ENCODE results near the gene RAD21L1.
"Not testable (repeated sequence)": the region's sequence is repeated elsewhere in the genome, so short reads cannot be mapped to it uniquely, and the experiment has no call there.

Gene RAD21L1

DNA sequence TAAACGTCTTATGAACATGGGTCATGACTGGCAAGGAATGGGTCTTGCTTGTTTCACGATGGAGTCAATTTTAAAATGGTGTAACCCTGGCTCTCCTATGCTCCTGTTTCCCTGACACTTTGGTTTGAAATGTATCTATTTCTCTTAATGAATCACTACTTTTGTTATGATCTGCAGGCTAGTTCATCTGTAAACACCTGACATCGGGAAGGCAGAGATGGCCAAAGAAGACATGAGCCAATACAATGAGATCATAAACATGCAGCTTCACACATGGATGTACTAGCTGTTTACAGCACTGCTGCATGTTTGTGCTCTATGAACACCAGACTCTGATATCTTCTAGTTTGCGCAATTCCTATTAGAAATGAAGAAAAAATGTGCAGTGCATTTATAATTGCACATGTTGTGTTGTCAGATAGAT is 11.0 kb upstream of the RAD21L1 start:
- no peak overlapping the region for H3K4me3 ChIP-seq (ENCODE audit: low read depth, low read length)
- TF ChIP-seq, protein P1, sequence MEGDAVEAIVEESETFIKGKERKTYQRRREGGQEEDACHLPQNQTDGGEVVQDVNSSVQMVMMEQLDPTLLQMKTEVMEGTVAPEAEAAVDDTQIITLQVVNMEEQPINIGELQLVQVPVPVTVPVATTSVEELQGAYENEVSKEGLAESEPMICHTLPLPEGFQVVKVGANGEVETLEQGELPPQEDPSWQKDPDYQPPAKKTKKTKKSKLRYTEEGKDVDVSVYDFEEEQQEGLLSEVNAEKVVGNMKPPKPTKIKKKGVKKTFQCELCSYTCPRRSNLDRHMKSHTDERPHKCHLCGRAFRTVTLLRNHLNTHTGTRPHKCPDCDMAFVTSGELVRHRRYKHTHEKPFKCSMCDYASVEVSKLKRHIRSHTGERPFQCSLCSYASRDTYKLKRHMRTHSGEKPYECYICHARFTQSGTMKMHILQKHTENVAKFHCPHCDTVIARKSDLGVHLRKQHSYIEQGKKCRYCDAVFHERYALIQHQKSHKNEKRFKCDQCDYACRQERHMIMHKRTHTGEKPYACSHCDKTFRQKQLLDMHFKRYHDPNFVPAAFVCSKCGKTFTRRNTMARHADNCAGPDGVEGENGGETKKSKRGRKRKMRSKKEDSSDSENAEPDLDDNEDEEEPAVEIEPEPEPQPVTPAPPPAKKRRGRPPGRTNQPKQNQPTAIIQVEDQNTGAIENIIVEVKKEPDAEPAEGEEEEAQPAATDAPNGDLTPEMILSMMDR (IDR thresholded peaks at IDR 0.05; ENCODE audit: low read depth, low read length): no peak

DNA sequence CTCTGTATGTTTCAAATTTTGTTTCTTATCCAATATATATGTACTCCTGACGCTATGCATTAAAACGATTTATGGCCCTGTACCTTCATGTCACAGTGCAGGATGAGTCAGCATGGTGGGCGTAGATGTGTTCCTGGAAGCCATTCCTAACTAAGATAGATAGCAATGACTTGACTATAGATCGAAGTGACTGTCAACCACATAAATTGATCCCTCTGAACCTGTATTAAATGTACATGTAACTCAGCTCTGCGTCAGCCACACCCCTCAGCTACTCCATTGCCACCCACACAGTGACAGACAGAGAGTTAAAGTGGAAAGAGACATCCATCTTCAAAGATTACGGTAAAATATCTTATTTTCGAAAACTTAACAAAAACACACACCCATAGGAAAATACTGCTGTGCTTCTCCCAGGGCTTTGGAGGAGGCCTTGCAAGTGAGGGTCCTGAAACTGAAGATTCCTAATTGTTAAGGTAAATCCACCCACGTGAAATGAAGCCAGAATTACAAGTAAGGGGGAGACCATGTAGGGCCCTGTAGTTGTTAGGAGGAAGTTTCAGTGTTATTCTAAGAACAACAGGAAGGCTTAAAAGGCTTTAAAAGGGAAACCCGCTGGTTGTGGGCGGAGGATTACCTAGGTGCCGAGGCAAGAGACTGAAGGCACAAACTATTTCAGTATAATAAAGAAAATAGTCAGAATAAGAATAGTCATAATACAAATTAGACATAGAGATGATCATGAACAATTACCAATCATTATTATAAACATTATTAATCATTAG is 10.3 kb upstream of the RAD21L1 start:
- TF ChIP-seq, protein P1 (IDR thresholded peaks at IDR 0.05; ENCODE audit: low read depth, low read length): no peak
- no peak overlapping the region for H3K4me3 ChIP-seq (ENCODE audit: low read depth, low read length)

DNA sequence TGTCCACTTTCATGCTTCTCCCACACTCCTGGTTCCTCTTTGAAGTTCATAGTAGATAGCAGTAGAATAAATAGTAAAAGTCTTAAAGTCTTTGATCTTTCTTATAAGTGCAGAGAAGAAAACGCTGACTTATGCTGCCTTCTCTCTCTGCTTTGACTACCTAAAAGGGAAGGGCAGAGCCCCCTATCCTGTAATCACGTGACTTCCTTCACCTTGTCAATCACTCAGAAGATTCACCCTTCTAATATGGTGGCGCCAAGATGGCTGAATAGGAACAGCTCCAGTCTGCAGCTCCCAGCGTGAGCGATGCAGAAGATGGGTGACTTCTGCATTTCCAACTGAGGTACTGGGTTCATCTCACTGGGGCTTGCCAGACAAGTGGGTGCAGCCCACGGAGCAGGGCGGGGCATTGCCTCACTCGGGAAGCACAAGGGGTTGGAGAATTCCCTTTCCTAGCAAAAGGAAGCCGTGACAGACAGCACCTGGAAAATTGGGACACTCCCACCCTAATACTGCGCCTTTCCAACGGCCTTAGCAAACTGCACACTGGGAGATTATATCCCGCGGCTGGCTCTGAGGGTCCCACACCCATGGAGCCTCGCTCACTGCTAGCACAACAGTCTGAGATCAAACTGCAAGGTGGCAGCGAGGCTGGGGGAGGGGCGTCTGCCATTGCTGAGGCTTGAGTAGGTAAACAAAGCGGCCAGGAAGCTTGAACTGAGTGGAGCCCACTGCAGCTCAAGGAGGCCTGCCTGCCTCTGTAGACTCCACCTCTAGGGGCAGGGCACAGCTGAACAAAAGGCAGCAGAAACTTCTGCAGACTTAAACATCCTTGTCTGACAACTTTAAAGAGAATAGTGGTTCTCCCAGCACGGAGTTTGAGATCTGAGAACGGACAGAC is 9.1 kb upstream of the RAD21L1 start:
- H3K4me3 ChIP-seq (ENCODE audit: low read depth, low read length): not testable (repeated sequence)

DNA sequence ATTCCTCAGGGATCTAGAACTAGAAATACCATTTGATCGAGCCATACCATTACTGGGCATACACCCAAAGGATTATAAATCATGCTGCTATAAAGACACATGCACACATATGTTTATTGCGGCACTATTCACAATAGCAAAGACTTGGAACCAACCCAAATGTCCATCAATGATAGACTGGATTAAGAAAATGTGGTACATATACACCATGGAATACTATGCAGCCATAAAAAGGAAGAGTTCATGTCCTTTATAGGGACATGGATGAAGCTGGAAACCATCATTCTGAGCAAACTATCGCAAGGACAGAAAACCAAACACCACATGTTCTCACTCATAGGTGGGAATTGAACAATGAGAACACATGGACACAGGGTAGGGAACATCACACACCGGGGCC is 3.1 kb upstream of the RAD21L1 start:
- H3K4me3 ChIP-seq (ENCODE audit: low read depth, low read length): not testable (repeated sequence)

DNA sequence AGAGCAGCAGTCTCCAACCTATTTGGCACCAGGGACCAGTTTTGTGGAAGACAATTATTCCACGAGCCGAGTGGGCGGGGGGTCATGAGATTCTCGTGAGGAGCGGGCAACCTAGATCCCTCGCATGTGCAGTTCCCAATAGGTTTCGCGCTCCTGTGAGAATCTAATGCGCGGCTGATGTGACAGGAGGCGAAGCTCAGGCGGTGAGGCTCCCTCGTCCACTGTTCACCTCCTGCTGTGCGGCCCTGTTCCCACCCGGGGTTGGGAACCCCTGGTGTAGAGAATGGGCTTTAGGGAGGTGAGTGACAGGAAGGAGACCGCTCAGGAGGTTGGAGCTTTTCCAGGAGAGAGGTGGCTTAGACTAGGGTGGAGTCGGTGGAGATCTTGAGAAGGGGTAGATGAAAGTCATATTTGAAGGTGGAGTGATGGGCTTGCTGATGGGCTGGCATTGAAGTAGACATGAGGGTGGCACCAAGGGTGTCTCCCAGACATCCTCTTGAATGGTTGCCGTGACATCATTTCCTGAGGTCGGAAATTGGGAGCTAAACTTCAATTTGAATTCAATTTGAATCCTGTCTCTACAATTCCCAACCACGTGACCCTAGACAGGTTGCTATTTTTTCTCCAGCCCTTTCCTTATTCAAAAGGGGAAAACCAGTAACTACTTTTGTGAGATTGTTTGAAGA is 1.5 kb upstream of the RAD21L1 start:
- TF ChIP-seq, protein P1 (IDR thresholded peaks at IDR 0.05; ENCODE audit: low read depth, low read length): no peak
- H3K4me3 ChIP-seq (ENCODE audit: low read depth, low read length): no peak overlapping the region

DNA sequence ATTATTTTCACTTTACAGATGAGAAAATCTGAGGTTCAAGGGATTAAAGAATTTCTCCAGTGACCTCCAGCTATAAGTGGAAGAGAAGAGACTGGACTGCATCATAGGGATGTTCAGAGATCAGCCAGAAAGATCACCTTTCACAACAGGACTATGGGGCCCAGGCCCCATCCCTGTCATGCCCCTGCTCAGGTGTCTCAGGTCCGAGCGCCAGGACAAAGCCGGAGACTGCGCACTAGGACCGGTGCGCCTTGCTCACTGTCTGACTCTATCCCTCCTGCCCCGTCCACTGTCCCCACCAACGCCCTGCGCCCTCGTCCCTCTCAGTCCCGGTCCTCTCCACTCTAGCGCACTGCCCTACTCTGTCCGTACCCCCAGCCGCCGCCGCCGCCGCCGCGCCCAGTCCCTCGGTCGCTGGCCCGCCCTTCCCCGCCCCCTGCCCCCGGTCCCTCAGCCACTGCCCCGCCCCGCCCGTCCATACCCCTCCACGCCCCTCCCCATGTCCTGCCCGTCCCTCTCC is 521 bp upstream of the RAD21L1 start:
- H3K4me3 ChIP-seq (ENCODE audit: low read depth, low read length): peak overlapping the region; percentile 55
- TF ChIP-seq, protein P1 (IDR thresholded peaks at IDR 0.05; ENCODE audit: low read depth, low read length): no peak

DNA sequence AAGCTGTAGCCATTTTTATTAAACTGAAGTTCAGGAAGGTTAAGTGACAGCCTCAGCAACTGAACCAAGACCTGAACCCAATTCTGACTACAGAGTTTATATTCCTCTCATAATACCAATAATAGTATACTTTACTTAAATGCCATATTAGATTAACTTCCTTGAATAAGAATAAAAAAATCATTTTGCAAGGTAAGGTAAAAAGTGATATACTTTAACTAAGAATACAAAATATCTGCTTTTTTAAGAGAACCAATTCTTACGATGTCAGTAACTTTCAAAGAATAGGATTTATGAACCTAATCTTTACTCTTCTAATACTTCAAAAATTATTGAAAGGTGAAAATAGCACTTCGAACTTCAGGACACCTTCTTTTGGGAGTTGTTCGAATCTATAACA is 3.7 kb downstream of the RAD21L1 start:
- no peak overlapping the region for H3K4me3 ChIP-seq (ENCODE audit: low read depth, low read length)
- TF ChIP-seq, protein P1 (IDR thresholded peaks at IDR 0.05; ENCODE audit: low read depth, low read length): no peak
